Endothelial cell of umbilical vein (primary cell): ENCODE measurements around the gene TGFB1. TPM values are rescaled to one million over a fixed set of nuclear protein-coding genes. Genes with fewer than 3 reads are reported as not detected.

Experiments
- BruUV-seq: library from RNA; stranded (reverse); fragments of 400-500 nt; replicated peaks from 2 replicates; lab custom pipeline; 2021; lab: Mats Ljungman, UMichigan
- CTCF ChIA-PET: fragments of 300-600, 350-600 bp; sonication (Branson Sonifier 250); formaldehyde crosslinking; loops from one replicate; lab custom pipeline; 2021; ENCODE audit warnings: antibody characterized with exemption, inconsistent platforms; lab: Charles Lee
- POLR2A ChIA-PET: fragments of 300-600, 350-600 bp; sonication (Branson Sonifier 250); formaldehyde crosslinking; loops from one replicate; lab custom pipeline; 2021; ENCODE audit warnings: antibody characterized with exemption, inconsistent platforms; lab: Charles Lee
- DNase-seq: peaks from one replicate; pipeline ENCODE4 v3.0.0-alpha.2; 2011; ENCODE audit warnings: low read depth, low spot score
- FAIRE-seq: peaks from 2 replicates; lab custom pipeline; 2011; peaks lifted over from hg19 to GRCh38; lab: Jason Lieb, UNC
- H2AFZ ChIP-seq: 2 replicates; pipeline ENCODE4 v1.6.0; 2012; ENCODE audit warnings: low read depth, low read length, control low read depth, inconsistent platforms
- H3K27ac ChIP-seq: 2 replicates; pipeline ENCODE4 v1.5.1; 2011; ENCODE audit warnings: low read depth, mild to moderate bottlenecking, control low read depth, low read length, moderate library complexity; ENCODE audit not compliant: insufficient read depth
- H3K27me3 ChIP-seq, 2 experiments: 2 replicates each; pipeline versions ENCODE4 v1.6.0 to v1.6.1; 2011; ENCODE audit warnings: low read length in 2 of 2, mixed read lengths in 1 of 2; ENCODE audit not compliant: control insufficient read depth in 2 of 2, insufficient read depth in 2 of 2
- H3K36me3 ChIP-seq, 2 experiments: 2 replicates in 1 of 2; 3 replicates in 1 of 2; pipeline ENCODE4 v1.5.1; 2011; ENCODE audit warnings: low read length in 2 of 2, mild to moderate bottlenecking in 1 of 2, moderate library complexity in 1 of 2; ENCODE audit not compliant: control insufficient read depth in 2 of 2, insufficient read depth in 2 of 2; ENCODE audit errors: extremely low read depth in 1 of 2
- H3K4me1 ChIP-seq: 3 replicates; pipeline ENCODE4 v1.5.1; 2011; ENCODE audit warnings: mild to moderate bottlenecking, low read length; ENCODE audit not compliant: control insufficient read depth, insufficient read depth; ENCODE audit errors: extremely low read depth
- H3K4me2 ChIP-seq: 2 replicates; pipeline ENCODE4 v1.6.1; 2011; ENCODE audit warnings: low read length, control low read depth, mixed read lengths; ENCODE audit not compliant: insufficient read depth
- H3K4me3 ChIP-seq, 3 experiments: fragments of 200-600 bp in 1 of 3; sonication (generic), shearing (Covaris generic) in 1 of 3; replicated peaks in 1 of 3; 2 replicates each; pipeline ENCODE4 v1.5.1; 2011 to 2016; ENCODE audit warnings: control low read depth in 3 of 3, low read length in 3 of 3, mild to moderate bottlenecking in 2 of 3, inconsistent platforms in 1 of 3, low read depth in 1 of 3, moderate library complexity in 1 of 3; ENCODE audit not compliant: insufficient read depth in 1 of 3
- H3K79me2 ChIP-seq: 2 replicates; pipeline ENCODE4 v1.6.0; 2012; ENCODE audit warnings: low read length, inconsistent platforms; ENCODE audit not compliant: control insufficient read depth, insufficient read depth
- H3K9ac ChIP-seq: replicated peaks from 2 replicates; pipeline ENCODE3; 2011; ENCODE audit warnings: low read length, control low read depth; ENCODE audit not compliant: insufficient read depth; ENCODE audit errors: extremely low read depth
- H3K9me1 ChIP-seq: replicated peaks from 3 replicates; pipeline ENCODE4 v1.6.0; 2011; ENCODE audit warnings: mild to moderate bottlenecking, low read length; ENCODE audit not compliant: control insufficient read depth, insufficient read depth; ENCODE audit errors: extremely low read depth
- H3K9me3 ChIP-seq: replicated peaks from 2 replicates; pipeline ENCODE4 v1.5.1; 2012; ENCODE audit warnings: low read length, inconsistent platforms; ENCODE audit not compliant: control insufficient read depth, insufficient read depth
- H4K20me1 ChIP-seq: replicated peaks from 2 replicates; pipeline ENCODE3; 2011; ENCODE audit warnings: mild to moderate bottlenecking, low read length; ENCODE audit not compliant: control insufficient read depth, insufficient read depth; ENCODE audit errors: extremely low read depth
- CTCF ChIP-seq, 2 donors: IDR thresholded peaks; 1 replicate in 1 of 2; 2 replicates in 1 of 2; pipeline ENCODE4 v1.5.1; 2011; ENCODE audit warnings: low read length in 2 of 2, mild to moderate bottlenecking in 2 of 2, moderate library complexity in 2 of 2, control low read depth in 1 of 2, inconsistent platforms in 1 of 2, low read depth in 1 of 2; ENCODE audit not compliant: insufficient read depth in 1 of 2; ENCODE audit errors: extremely low read depth in 1 of 2
- EZH2 ChIP-seq: IDR thresholded peaks from 2 replicates; pipeline ENCODE4 v1.6.1; 2012; ENCODE audit warnings: borderline replicate concordance, low read depth, mild to moderate bottlenecking, moderate library complexity, low read length, inconsistent platforms; ENCODE audit not compliant: severe bottlenecking
- FOS ChIP-seq: IDR thresholded peaks from 2 replicates; pipeline ENCODE4 v1.6.1; 2011; ENCODE audit warnings: mild to moderate bottlenecking, low read length, moderate library complexity, borderline replicate concordance; ENCODE audit not compliant: insufficient read depth
- GATA2 ChIP-seq: IDR thresholded peaks from 2 replicates; pipeline ENCODE4 v1.7.0; 2011; ENCODE audit warnings: low read depth, mild to moderate bottlenecking, moderate library complexity, mixed read lengths, low read length; ENCODE audit not compliant: insufficient read length, insufficient read depth
- JUN ChIP-seq: IDR thresholded peaks from 2 replicates; pipeline ENCODE4 v1.6.1; 2011; ENCODE audit warnings: borderline replicate concordance, low read depth; ENCODE audit not compliant: insufficient read length, insufficient read depth
- MAX ChIP-seq: IDR thresholded peaks from 2 replicates; pipeline ENCODE4 v1.6.1; 2011; ENCODE audit not compliant: insufficient read depth, insufficient read length
- MYC ChIP-seq: IDR thresholded peaks from one replicate; pipeline ENCODE4 v1.6.1; 2011; ENCODE audit warnings: mild to moderate bottlenecking, low read depth, low read length
- POLR2A ChIP-seq: IDR thresholded peaks from 2 replicates; pipeline ENCODE4 v1.6.1; 2012; ENCODE audit warnings: low read depth, mild to moderate bottlenecking, control low read depth, low read length
- POLR2AphosphoS5 ChIP-seq: IDR thresholded peaks from 2 replicates; pipeline ENCODE4 v1.6.1; 2012; ENCODE audit warnings: low read depth, mild to moderate bottlenecking, control low read depth, low read length, moderate library complexity; ENCODE audit not compliant: insufficient read depth
- dilution Hi-C: fragments of 300-500 bp; cut with MboI; formaldehyde crosslinking; loops from one replicate; pipeline ENCODE4 v1.15.0; 2019; ENCODE audit warnings: low sequenced_read_pairs; ENCODE audit not compliant: extremely low pct_ligation_motif_present
- intact Hi-C: fragments of 100-400 bp; cut with micrococcal nuclease; formaldehyde crosslinking; loops from one replicate; pipeline ENCODE4 v1.10.0; 2022
- polyA plus RNA-seq, 4 experiments: library from polyadenylated mRNA; depleted of rRNA in 3 of 4; stranded (reverse) in 3 of 4; unstranded in 1 of 4; fragments of >200 nt; gene quantifications; 2 replicates each; pipeline versions ENCODE4 v1.2.1 to v1.2.3, GENCODE V29; 2011 to 2012; ENCODE audit warnings: missing spikeins in 1 of 4
- total RNA-seq: library from RNA; stranded (reverse); gene quantifications from 2 replicates; pipeline ENCODE4 v1.2.3, GENCODE V29; 2021

The TGFB1 gene
- total and polyA plus RNA-seq, 2 donors (not counting 3 experiments of a cell fraction or from before 2014, with no cell fraction given) = 64.4 to 250 TPM

GRCh38 chr19:41399525-41399924 lies 45.8 kb upstream of the TGFB1 start:
- no peak overlapping the region for H3K9ac ChIP-seq
- CTCF ChIA-PET = interaction anchor here (1.0 kb wide), 1 partner anchor 46 kb away, joined by 3 read pairs; no protein-coding TSS in a partner anchor
- no peak overlapping the region for H3K27ac ChIP-seq
- no peak overlapping the region for H3K4me3 ChIP-seq
- no peak overlapping the region for H2AFZ ChIP-seq
- DNase-seq (no peak), FAIRE-seq (no peak)
- no peak overlapping the region for H3K4me2 ChIP-seq
- H3K4me1 ChIP-seq = peaks cover 40% of the 10 kb centered on the region
- POLR2A ChIA-PET = no interaction called here
- dilution Hi-C loops (no loop called here), intact Hi-C loops (no loop called here)
- no peaks in the 10 kb centered on the region for H3K27me3 ChIP-seq
- H3K9me3 ChIP-seq = no peaks in the 10 kb centered on the region
- H4K20me1 ChIP-seq = no peaks in the 10 kb centered on the region
- no peaks in the 10 kb centered on the region for H3K9me1 ChIP-seq
- no peak for TF ChIP-seq MYC
- no peak for TF ChIP-seq JUN
- TF ChIP-seq POLR2AphosphoS5 = no peak
- no peak for TF ChIP-seq FOS
- no peak for TF ChIP-seq POLR2A
- no peak for TF ChIP-seq MAX
- no peak for TF ChIP-seq CTCF (IDR thresholded peaks at IDR 0.05; ENCODE audit: extremely low read depth in 1 of 2, insufficient read depth in 1 of 2, low read depth in 1 of 2, low read length in 2 of 2)
- TF ChIP-seq EZH2 = no peak
- TF ChIP-seq GATA2 = no peak
- peaks cover 0 to 2% of the 10 kb centered on the region in 2 experiments for H3K36me3 ChIP-seq
- H3K79me2 ChIP-seq = peaks cover 6% of the 10 kb centered on the region
- BruUV-seq = no TSS peak
